HG03039 (cell line): ENCODE results near the gene SLC12A6.

Experiments
- ATAC-seq: cut with Tn5 transposase; IDR thresholded peaks from one replicate; pipeline ENCODE4 v1.9.1; 2021; ENCODE audit warnings: mild to moderate bottlenecking, moderate library complexity; ENCODE audit not compliant: unreplicated experiment

Gene SLC12A6

DNA sequence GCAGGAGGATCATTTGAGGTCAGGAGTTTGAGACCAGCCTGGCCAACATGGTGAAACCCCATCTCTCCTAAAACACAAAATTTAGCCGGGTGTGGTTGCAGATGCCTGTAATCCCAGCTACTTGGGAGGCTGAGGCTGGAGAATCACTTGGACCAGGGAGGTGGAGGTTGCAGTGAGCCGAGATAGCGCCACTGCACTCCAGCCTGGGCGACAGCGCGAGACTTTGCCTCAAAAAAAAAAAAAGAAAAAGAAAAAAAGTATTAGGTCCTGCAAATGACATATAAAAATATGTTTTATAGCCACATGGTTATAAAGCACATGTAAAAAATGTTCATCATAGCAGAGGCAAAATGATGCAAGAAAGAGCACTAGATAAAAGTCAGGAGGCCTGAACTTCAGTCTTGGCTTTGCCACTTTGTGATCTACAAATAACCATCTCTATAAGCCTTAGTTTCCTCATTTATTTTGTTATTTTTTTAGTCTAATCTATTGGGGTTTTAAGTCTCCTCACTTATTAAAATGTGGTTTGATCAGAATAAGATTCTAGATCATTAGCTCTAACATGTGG lies 4.9 kb downstream of the SLC12A6 start:
- ATAC-seq = no peak

GRCh38 chr15:34331809-34332208 lies 5.8 kb downstream of the SLC12A6 start:
- no peak for ATAC-seq

DNA sequence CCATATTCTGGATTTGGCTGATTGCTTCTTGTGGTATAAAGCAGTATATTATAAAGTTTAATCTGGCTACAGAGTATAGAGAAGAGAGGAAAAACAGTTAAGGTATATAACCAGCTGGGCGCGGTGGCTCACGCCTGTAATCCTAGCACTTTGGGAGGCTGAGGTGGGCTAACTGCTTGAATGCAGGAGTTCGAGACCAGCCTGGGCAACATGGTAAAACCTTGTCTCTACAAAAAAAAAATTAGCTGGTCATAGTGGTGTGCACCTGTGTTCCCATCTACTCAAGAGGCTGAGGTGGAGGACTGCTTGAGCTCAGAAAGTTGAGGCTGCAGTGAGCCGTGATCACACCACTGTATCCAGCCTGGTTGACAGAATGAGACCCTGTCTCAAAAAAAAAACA lies 7.3 kb downstream of the SLC12A6 start:
- no peak for ATAC-seq

DNA sequence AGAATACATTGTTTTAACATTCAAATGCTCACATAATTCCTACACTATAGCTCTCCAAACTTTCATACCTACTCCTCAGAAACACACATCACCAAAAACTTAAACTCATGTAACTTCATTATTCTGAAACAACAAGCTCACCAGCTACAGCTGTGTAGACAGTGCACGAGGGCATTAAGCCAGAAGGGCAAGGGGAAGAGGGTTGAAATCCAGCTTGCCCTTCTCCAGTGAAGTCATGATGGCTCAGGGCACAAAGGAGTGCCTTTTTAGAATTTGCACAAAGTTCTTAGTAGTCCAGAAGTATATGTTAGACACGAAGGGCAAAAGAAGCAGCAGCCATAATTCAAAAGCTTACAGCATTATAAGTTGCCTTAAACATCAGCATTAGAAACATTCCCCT lies 8.6 kb downstream of the SLC12A6 start:
- no peak for ATAC-seq

DNA sequence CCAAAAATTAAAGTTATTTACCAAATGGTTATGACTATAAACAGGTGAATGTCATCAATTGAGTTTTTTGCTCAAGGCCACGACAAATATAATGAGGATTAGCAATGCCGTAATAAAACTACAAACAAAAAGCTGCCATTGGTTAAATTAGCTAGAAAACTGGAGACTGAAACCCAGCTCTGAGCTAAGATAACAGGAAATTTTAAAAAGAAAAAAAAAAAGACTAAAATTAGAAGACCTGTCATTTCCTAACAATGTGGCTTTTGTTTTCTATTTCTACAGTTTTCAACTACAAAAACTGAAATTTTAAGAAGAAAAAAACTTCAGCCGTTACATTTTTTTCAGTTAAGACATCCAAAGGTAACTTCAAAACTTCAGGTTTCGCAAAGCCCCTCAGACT lies 9.7 kb downstream of the SLC12A6 start:
- no peak for ATAC-seq

DNA sequence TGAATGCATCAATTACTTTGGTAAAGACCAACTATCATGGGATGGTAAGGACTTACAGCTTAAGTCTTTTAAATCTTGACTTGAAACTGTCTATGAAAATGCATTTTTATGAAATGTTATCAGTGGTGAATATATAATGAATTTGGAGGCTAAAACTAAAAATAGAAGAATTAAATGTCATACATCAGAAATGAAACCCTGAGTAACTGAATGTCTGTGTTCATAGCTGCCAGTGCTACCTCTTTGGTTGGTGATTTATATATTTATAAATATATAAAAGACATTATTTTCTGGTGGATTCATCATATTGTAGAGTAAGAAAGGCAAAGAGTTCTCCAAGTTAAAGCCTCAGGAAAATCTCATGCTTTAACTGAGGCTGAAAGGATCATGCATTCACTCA lies 12.2 kb downstream of the SLC12A6 start:
- no peak for ATAC-seq

DNA sequence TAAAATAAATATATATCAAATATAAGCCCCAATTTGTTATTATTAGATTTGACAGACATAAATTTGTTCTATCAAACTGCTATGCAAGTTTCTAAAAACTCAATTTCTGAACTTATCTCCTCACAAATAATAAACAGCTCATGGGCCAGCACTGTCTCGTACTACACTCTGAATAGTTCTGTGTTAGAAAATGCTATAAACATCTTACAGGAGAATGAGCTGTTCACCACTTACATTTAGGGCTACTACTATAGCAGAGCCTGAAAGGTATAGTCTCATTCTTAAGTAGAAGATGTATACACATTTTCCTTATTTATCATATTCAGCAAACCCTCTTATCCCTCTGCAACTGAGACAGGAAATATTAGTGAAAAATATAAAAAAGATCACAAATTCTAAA lies 12.6 kb downstream of the SLC12A6 start:
- ATAC-seq = no peak

- no peak for ATAC-seq
Observed at GRCh38 chr15:34323217-34323616, 14.4 kb downstream of the SLC12A6 start.

- peak; percentile 62 for ATAC-seq
Observed at GRCh38 chr15:34318277-34319079, 19.1 kb downstream of the SLC12A6 start.

GRCh38 chr15:34314491-34315490 lies 22.8 kb downstream of the SLC12A6 start:
- no peak for ATAC-seq

DNA sequence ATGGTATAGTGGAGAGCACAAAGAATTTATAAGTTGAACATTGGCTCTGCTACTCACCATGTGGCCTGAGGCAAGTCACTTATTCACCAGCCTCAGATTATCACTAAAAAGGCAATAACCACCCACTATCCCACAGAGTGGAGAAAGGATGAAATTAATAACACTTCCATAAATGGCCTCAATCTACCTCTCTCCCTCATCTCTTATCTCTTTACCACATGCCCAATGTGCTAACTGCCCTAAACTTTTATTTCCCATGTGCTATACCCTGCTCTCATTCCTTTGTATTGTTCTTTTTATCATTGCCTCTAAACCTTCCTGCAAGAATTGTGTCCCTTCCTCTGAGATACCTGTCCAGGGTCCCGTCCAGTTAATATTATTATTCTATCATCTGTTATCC lies 26.0 kb downstream of the SLC12A6 start:
- no peak for ATAC-seq

DNA sequence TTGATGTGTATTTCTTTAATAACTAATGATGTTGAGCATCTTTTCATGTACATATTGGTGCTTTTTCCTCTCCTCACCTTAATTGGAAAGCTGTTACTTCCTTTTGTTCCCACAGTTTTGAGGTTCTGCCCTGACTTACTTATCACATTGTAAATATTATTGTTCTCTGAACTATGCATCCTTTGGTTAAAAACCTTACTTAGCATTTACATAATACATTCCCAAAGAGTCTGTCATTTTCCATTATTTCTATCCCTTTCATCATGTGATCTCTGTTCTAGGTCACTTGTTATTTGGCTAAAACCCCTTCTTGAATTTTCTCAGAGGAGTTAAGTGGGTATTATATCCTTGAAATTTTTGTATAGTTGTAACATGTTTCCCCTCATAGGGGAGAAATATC lies 33.0 kb downstream of the SLC12A6 start:
- no peak for ATAC-seq

DNA sequence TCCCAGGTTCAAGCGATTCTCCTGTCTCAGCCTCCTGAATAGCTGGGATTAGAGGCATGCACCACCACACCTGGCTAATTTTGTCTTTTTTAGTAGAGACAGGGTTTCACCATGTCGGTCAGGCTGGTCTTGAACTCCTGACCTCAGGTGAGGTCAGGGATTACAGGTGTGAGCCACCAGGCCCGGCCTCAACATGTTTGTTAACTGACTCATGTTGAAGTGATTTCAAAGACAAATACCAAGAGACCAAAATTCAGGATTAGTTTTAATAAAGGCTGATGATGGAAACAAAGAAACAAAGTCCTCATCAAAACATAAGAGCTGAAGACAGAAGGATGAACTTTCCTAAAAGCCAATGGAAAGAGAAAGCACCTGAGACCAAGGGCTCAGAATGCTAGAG lies 36.5 kb downstream of the SLC12A6 start:
- no peak for ATAC-seq

DNA sequence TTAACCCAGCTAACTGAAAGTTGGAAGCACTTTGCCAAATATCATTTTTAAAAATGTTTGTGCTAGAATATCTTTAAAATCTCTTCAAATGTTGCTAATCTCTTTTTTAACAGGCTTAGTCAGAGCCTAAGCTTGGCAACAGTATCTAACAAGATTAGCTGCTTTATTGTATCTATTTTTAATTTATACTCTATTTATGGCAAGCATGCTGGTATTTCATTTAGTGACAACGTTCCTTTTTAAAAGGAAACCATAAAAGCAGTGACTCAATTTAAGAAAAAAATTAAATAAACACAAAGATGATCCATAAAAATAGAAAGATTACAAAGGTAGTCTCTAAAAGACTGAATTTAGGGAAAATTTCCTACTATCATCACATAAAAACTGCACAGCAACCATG lies 40.5 kb downstream of the SLC12A6 start:
- ATAC-seq = no peak

GRCh38 chr15:34292621-34293020 lies 45.0 kb downstream of the SLC12A6 start:
- ATAC-seq = no peak

- ATAC-seq = no peak
Observed at GRCh38 chr15:34284937-34285336, 52.6 kb downstream of the SLC12A6 start.

DNA sequence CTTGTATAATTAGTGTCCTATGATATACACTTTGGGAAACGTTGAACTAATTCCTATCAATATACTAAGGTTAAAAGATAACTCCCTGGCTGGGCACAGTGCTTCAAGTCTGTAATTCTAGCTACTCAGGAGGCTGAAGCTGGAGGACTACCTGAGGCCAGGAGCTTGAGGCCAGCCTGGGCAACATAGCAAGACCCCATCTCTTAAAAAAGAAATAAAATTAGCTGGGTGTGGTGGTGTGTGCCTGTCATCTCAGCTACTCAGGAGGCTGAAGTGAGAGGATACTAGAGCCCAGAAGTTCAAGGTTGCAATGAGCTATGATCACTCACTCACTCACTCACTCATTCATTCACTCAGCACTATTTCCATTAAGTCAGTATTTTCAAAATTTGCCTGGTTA lies 55.2 kb downstream of the SLC12A6 start:
- ATAC-seq = no peak

GRCh38 chr15:34280193-34280592 lies 57.4 kb downstream of the SLC12A6 start:
- ATAC-seq = no peak

DNA sequence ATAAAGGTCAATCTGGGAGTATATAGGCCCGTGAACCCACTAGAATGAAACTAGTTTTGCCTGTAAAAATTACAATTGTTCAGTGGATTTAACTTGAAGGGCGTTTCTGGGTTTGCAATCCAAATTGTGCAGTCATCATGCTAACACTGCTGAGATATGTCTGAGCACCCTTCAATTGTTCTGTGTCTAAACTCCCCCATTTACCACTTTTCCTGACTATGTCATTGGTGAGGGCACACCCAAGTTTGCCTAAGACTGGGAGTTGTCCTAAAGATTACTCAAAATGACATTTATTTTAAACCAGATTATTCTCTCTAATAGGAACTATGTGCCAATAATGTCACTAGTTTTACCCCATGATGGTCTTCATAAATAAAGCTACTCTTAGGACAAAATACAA lies 58.2 kb downstream of the SLC12A6 start:
- no peak for ATAC-seq

DNA sequence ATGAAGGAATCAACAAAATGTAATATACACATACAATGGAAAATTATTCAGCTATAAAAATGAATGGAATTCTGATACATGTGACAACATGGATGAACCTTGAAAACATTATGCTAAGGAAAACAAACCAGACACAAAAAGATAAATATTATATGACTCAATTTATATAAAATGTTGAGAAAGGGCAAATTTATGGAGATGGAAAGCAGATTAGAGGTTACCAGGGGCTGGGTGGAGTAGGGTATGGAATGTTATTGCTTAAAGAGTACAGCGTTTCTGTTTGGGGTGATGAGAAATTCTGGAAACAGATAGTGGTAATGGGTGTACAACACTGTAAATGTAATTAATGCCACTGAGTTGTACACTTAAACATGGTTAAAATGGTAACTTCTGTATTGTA lies 61.9 kb downstream of the SLC12A6 start:
- no peak for ATAC-seq

GRCh38 chr15:34275154-34275553 lies 62.4 kb downstream of the SLC12A6 start:
- ATAC-seq = no peak

DNA sequence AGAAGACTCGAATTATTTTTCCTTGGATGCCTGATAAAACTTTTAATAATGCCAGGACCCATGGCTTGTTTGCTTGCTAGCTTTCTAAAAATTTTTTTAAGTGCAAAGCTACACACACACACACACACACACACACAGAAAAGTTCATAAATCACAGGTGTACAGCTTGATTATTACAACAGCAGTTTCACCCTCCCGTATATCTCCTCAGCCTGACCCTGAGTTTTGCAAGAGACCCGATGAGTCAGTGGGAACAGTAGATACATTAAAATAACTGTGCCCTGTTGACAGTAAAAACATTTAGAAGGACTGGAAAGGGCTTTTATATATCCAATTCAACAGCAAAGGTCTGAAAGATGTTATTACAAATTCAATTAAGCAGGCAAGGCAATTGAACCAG lies 66.1 kb downstream of the SLC12A6 start:
- no peak for ATAC-seq
